GM10266 (cell line): ENCODE results near the gene ARHGAP32.

Experiments used
- DNase-seq: peaks from one replicate; pipeline ENCODE4 v3.0.0; 2012; ENCODE audit errors: extremely low spot score
- TF ChIP-seq, protein P1 (sequence below): IDR thresholded peaks from 2 replicates; pipeline ENCODE4 v1.5.1; 2012; ENCODE audit warnings: mild to moderate bottlenecking, low read depth; ENCODE audit not compliant: control insufficient read depth, insufficient read depth; ENCODE audit errors: missing control alignments

The ARHGAP32 gene

DNA sequence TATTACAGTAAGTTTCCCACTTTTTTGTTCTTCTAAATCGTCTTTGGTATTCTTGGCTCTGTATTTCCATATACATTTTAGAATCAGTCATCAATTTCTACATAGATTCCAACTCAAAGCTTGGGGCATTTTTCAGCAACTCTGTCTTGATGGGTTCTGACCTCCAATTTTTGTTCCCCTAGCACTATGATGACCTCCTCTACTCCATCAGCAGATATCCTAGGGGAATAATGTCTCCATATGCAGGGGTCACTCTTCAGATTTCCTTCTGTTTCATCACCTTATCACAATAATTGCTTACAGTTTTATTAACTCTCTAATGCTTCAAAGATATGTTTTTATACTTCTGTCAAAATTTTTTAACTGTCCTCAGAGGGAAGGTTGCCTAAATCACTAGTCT is 158.1 kb downstream of the ARHGAP32 start:
- no peak for DNase-seq
- TF ChIP-seq, protein P1, sequence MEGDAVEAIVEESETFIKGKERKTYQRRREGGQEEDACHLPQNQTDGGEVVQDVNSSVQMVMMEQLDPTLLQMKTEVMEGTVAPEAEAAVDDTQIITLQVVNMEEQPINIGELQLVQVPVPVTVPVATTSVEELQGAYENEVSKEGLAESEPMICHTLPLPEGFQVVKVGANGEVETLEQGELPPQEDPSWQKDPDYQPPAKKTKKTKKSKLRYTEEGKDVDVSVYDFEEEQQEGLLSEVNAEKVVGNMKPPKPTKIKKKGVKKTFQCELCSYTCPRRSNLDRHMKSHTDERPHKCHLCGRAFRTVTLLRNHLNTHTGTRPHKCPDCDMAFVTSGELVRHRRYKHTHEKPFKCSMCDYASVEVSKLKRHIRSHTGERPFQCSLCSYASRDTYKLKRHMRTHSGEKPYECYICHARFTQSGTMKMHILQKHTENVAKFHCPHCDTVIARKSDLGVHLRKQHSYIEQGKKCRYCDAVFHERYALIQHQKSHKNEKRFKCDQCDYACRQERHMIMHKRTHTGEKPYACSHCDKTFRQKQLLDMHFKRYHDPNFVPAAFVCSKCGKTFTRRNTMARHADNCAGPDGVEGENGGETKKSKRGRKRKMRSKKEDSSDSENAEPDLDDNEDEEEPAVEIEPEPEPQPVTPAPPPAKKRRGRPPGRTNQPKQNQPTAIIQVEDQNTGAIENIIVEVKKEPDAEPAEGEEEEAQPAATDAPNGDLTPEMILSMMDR, result no peak

DNA sequence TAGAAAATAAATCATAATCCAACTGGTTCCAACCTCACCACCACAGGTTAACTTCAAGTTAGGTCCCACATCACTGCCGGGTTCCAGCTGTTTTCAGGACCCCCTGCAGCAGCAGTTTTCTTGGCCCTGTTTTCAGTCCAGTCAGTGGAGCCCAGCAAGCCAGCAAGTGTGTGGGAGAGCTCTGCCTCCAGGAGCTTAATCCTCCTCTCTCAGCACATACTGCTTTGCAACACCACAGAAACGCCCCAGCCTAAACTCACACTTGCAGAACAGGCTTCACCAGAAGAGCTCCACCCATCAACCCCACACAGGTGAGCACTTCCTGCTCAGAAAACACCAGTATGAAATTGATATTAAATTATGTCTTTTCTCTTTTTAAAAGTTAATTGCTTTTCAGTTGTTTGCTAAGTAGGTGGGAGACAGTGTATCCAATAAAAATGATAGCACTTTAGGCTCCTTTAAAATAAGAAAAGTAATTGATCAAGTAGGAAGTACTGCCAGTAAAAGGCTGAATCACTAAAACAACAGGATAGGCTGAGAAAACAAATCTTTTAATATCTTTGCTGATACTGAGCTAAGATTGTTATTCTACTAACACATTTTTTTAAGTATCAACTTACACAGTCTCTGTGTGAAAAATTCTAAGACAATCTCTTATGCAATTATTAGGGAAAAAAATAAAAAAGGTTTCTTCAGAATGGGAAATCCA is 168.0 kb downstream of the ARHGAP32 start:
- TF ChIP-seq, protein P1, result no peak
- no peak for DNase-seq

DNA sequence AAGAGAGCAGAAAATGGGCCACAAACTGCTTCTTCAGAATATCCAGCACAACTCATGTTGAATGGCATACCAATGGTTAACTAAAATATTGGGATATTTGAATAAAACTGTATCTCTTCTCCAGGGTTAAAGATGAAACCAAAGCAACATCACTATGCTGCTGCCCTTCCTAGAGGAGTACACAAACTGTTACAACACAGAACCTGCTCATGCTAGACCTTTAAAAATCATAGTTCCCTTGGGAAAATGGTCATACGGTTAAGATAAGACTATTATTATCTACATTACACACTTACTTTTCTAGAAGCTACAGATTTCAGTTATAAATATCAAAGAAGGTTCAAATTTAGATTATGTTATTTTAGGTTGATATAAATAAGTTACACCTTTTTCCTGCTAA is 170.8 kb downstream of the ARHGAP32 start:
- TF ChIP-seq, protein P1, result no peak
- DNase-seq, result no peak

DNA sequence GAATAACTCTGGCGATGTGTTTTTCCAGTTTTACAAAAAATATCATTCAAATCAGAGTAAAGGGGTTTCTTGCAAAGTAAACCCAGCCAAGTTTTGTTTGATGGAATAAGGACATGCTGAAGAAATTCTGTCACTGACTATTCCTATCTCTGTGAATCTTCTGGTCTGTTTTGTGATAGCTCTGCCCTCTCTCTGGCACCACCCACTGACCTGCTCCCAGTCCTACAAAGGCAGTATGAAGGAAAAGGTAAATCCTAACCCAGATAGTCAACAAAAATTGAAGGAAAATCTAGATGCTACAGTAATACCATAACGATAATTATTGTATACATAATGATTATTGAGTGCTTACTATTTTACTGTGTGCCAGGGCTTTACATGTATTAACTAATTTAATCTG is 173.1 kb downstream of the ARHGAP32 start:
- no peak for DNase-seq
- TF ChIP-seq, protein P1, result no peak

DNA sequence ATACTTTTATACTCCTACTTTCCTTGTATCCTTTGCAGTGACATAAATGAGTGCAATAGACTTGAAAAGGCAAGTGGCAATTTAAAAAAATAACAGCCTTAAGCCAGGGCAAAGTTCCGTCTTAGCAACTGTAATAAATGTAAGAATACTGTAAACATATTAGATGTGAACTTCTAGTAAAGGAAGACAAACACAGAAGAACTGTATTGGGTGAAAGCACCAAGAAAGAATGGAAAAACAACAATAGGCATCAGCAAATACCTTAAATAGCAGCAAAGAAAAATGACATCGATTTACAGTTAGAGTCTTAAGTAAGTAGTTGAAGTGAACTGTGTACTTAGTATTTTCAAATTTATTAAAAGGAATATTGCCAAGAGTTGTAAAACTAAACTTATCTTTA is 174.0 kb downstream of the ARHGAP32 start:
- TF ChIP-seq, protein P1, result no peak
- DNase-seq, result no peak

DNA sequence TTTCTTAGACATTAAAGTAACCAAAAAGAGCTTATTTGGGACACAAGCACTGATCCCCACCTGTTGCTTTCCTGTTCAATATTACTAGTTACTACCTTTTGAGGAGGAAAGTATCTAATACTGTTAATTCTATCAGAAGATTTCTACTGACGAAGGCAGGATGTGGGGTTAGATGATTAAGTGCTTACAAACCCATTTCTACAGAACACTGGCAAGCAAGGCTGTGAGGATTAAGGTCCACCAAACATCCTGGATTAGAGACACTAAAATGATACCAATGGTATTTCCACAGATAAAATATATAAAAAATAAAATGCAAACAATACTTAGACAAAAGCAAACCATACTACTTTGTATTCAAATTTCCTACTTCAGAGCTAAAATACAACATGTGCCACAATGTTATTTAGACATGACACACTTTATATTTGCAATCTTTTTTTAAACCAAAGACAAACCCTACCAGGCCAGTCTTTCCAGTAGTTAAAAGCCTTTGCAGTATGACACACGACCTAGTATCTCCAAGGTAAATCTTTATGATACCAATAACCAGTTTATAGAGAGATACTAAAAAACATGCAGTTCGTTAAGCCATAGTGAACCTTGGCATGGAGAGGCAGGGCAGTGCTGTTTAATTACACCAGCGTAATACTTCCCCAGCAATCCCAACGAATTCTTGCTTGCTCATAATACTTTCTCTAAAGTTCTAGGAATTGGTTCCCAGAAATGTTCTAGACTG is 178.2 kb downstream of the ARHGAP32 start:
- TF ChIP-seq, protein P1, result no peak
- DNase-seq, result no peak

DNA sequence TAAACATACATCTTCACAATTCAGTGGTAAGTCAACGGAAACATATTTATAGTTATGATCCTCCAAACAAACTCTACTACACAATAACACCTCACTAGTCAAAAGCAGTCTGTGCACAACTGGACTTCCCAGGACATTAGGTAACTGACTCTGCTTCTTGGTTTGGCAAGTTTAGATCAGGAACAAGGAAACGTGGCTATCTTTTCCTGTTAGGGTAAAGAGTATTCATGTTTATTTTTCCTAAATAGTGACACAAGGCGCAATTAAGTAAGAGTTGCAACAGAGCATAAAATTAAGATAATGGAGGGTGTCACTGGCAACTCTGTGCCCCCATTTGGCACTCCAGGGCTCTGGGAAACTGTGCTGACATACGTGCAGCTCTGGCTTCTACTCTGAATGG is 179.2 kb downstream of the ARHGAP32 start:
- DNase-seq, result no peak
- TF ChIP-seq, protein P1, result no peak
